ENCODE results near the gene EPB41. TPM values are rescaled to one million over a fixed set of nuclear protein-coding genes. Genes with fewer than 3 reads are reported as not detected.

EPB41 gene
- total and polyA plus RNA-seq, 2 of the 8 experiments (the other 6 are each of a cell fraction or from before 2014, with no cell fraction given) = 36.7 to 109 TPM

- TF ChIP-seq CHD7 (IDR thresholded peaks at IDR 0.05; ENCODE audit: insufficient replicate concordance, low read length) (no peak), KDM4A (IDR thresholded peaks at IDR 0.05; ENCODE audit: low read depth, low read length, severe bottlenecking) (peak; percentile 41), RXRA (IDR thresholded peaks at IDR 0.05; ENCODE audit: insufficient read depth, low read depth, low read length) (no peak), KDM1A (IDR thresholded peaks at IDR 0.05; ENCODE audit: borderline replicate concordance, low read length) (peak; percentile 88; the same call in 1 of the 2 replicates), GTF2F1 (IDR thresholded peaks at IDR 0.05; ENCODE audit: borderline replicate concordance, low read depth, low read length) (no peak), EGR1 (IDR thresholded peaks at IDR 0.05; ENCODE audit: borderline replicate concordance, low read depth, low read length) (peak; percentile 50; the same call in 1 of the 2 replicates), EZH2 (IDR thresholded peaks at IDR 0.05; ENCODE audit: low read depth, low read length, severe bottlenecking) (no peak), SRF (IDR thresholded peaks at IDR 0.05; ENCODE audit: low read depth, low read length) (no peak), HDAC6 (IDR thresholded peaks at IDR 0.05; ENCODE audit: low read depth, low read length) (no peak), ZNF274 (IDR thresholded peaks at IDR 0.05; ENCODE audit: borderline replicate concordance, extremely low read depth, low read length) (no peak)
These were observed 207.7 kb downstream of the EPB41 start (continued) for GRCh38 chr1:29121936-29122681.
